MG63 (cell line): ENCODE results near the gene ADCY10. TPM values are rescaled to one million over a fixed set of nuclear protein-coding genes. Genes with fewer than 3 reads are reported as not detected.
"Not testable (repeated sequence)": the region's sequence is repeated elsewhere in the genome, so short reads cannot be mapped to it uniquely, and the experiment has no call there.

Experiments
- DNase-seq: peaks from one replicate; pipeline ENCODE4 v3.0.0-alpha.2; 2020
- H3K27me3 ChIP-seq: fragments of 250-450 bp; sonication (Bioruptor Pico); 2 replicates; pipeline ENCODE4 v1.5.1; 2020; ENCODE audit warnings: mild to moderate bottlenecking, moderate library complexity
- H3K36me3 ChIP-seq: fragments of 250-450 bp; sonication (Bioruptor Pico); 2 replicates; pipeline ENCODE4 v1.5.1; 2020; ENCODE audit warnings: mild to moderate bottlenecking, moderate library complexity
- H3K4me3 ChIP-seq: fragments of 250-450 bp; sonication (Bioruptor Pico); 2 replicates; pipeline ENCODE4 v1.5.1; 2020; ENCODE audit warnings: mild to moderate bottlenecking, moderate library complexity
- H3K9me3 ChIP-seq: fragments of 250-450 bp; sonication (Bioruptor Pico); 2 replicates; pipeline ENCODE4 v1.5.1; 2020; ENCODE audit warnings: mild to moderate bottlenecking, moderate library complexity
- total RNA-seq: library from RNA; depleted of rRNA; stranded (reverse); fragments of >200 nt; shearing (Covaris generic); gene quantifications from 2 replicates; pipeline ENCODE4 v1.2.3, GENCODE V29; 2014; ENCODE audit warnings: low replicate concordance

ADCY10 gene
- total RNA-seq, 1 experiment from 2014 or later: 0.13 TPM

- no peaks in the 10 kb centered on the region for H3K27me3 ChIP-seq
- H3K4me3 ChIP-seq: no peak overlapping the region
- H3K36me3 ChIP-seq: no peaks in the 10 kb centered on the region
- no peaks in the 10 kb centered on the region; the same call in 1 of the 2 replicates for H3K9me3 ChIP-seq
- DNase-seq: no peak
These were observed 35.4 kb downstream of the ADCY10 start for GRCh38 chr1:167878372-167879160.

GRCh38 chr1:167876597-167877175 lies 37.2 kb downstream of the ADCY10 start:
- H3K36me3 ChIP-seq: no peaks in the 10 kb centered on the region
- DNase-seq: no peak
- H3K27me3 ChIP-seq: no peaks in the 10 kb centered on the region
- no peaks in the 10 kb centered on the region; the same call in 1 of the 2 replicates for H3K9me3 ChIP-seq
- H3K4me3 ChIP-seq: no peak overlapping the region

- no peak overlapping the region for H3K4me3 ChIP-seq
- no peaks in the 10 kb centered on the region; the same call in 1 of the 2 replicates for H3K9me3 ChIP-seq
- DNase-seq: no peak
These were observed 42.6 kb downstream of the ADCY10 start for GRCh38 chr1:167871331-167871730.

GRCh38 chr1:167869157-167870001 lies 44.6 kb downstream of the ADCY10 start:
- DNase-seq, H3K4me3 ChIP-seq, H3K9me3 ChIP-seq, H3K36me3 ChIP-seq, H3K27me3 ChIP-seq: not testable (repeated sequence)

More at GRCh38 chr1:167871331-167871730, 42.6 kb downstream of the ADCY10 start:
- H3K27me3 ChIP-seq: no peaks in the 10 kb centered on the region
- no peaks in the 10 kb centered on the region for H3K36me3 ChIP-seq

GRCh38 chr1:167866739-167867414 lies 47.1 kb downstream of the ADCY10 start:
- not testable (repeated sequence) for H3K27me3 ChIP-seq, H3K9me3 ChIP-seq, H3K4me3 ChIP-seq, H3K36me3 ChIP-seq, DNase-seq

GRCh38 chr1:167866326-167866725 lies 47.6 kb downstream of the ADCY10 start:
- H3K36me3 ChIP-seq, DNase-seq, H3K9me3 ChIP-seq, H3K4me3 ChIP-seq, H3K27me3 ChIP-seq: not testable (repeated sequence)

- not testable (repeated sequence) for H3K4me3 ChIP-seq, H3K36me3 ChIP-seq, H3K9me3 ChIP-seq, DNase-seq, H3K27me3 ChIP-seq
These were observed 48.1 kb downstream of the ADCY10 start for GRCh38 chr1:167865804-167866308.

- H3K4me3 ChIP-seq, DNase-seq, H3K9me3 ChIP-seq, H3K36me3 ChIP-seq, H3K27me3 ChIP-seq: not testable (repeated sequence)
These were observed 48.7 kb downstream of the ADCY10 start for GRCh38 chr1:167865193-167865592.

GRCh38 chr1:167864392-167865032 lies 49.4 kb downstream of the ADCY10 start:
- no peaks in the 10 kb centered on the region for H3K9me3 ChIP-seq
- no peak overlapping the region for H3K4me3 ChIP-seq
- H3K36me3 ChIP-seq: no peaks in the 10 kb centered on the region
- H3K27me3 ChIP-seq: no peaks in the 10 kb centered on the region
- DNase-seq: no peak

GRCh38 chr1:167863921-167864279 lies 50.0 kb downstream of the ADCY10 start:
- Histone ChIP-seq H3K27me3 (no peaks in the 10 kb centered on the region), H3K36me3 (no peaks in the 10 kb centered on the region), H3K4me3 (no peak overlapping the region), H3K9me3 (no peaks in the 10 kb centered on the region)
- DNase-seq: no peak

- not testable (repeated sequence) for H3K9me3 ChIP-seq, H3K4me3 ChIP-seq, DNase-seq
These were observed 50.6 kb downstream of the ADCY10 start for GRCh38 chr1:167863191-167863920.

GRCh38 chr1:167862432-167863076 lies 51.4 kb downstream of the ADCY10 start:
- no peaks in the 10 kb centered on the region for H3K27me3 ChIP-seq
- H3K9me3 ChIP-seq: no peaks in the 10 kb centered on the region
- H3K4me3 ChIP-seq: no peak overlapping the region
- DNase-seq: no peak
- H3K36me3 ChIP-seq: no peaks in the 10 kb centered on the region

More at GRCh38 chr1:167863191-167863920, 50.6 kb downstream of the ADCY10 start:
- not testable (repeated sequence) for H3K36me3 ChIP-seq, H3K27me3 ChIP-seq

- Histone ChIP-seq H3K9me3 (no peaks in the 10 kb centered on the region), H3K4me3 (no peak overlapping the region), H3K27me3 (no peaks in the 10 kb centered on the region), H3K36me3 (no peaks in the 10 kb centered on the region)
- no peak for DNase-seq
These were observed 52.1 kb downstream of the ADCY10 start for GRCh38 chr1:167861664-167862381.

GRCh38 chr1:167860231-167860923 lies 53.6 kb downstream of the ADCY10 start:
- H3K36me3 ChIP-seq: no peaks in the 10 kb centered on the region
- DNase-seq: no peak
- no peaks in the 10 kb centered on the region for H3K27me3 ChIP-seq

More at GRCh38 chr1:167860231-167860923, 53.6 kb downstream of the ADCY10 start:
- H3K9me3 ChIP-seq: no peaks in the 10 kb centered on the region
- H3K4me3 ChIP-seq: no peak overlapping the region
